Activated CD4-positive, alpha-beta T cell treated with anti-CD3 and anti-CD28 coated beads, Interleukin-2, amount 10 ng/mL, durations not matched to agents 7 days and 5 days (primary cell): Measurements from ENCODE around the gene S100A7A. TPM values are rescaled to one million over a fixed set of nuclear protein-coding genes. Genes with fewer than 3 reads are reported as not detected.
"Not testable (repeated sequence)": the region's sequence is repeated elsewhere in the genome, so short reads cannot be mapped to it uniquely, and the experiment has no call there.

ENCODE experiments used
- CTCF ChIA-PET: fragments of 350-600 bp; sonication (Branson Sonifier 250); formaldehyde crosslinking; loops from one replicate; lab custom pipeline; 2021; ENCODE audit warnings: antibody characterized with exemption; lab: Charles Lee
- POLR2A ChIA-PET: fragments of 350-600 bp; sonication (Branson Sonifier 250); formaldehyde crosslinking; loops from one replicate; lab custom pipeline; 2021; ENCODE audit warnings: antibody characterized with exemption; lab: Charles Lee
- DNase-seq: peaks from one replicate; pipeline ENCODE4 v3.0.0-alpha.2; 2020
- H3K27ac Mint-ChIP-seq: one replicate; pipeline ENCODE4 v1.8.0; 2021; ENCODE audit warnings: mild to moderate bottlenecking, moderate library complexity, mixed read lengths
- H3K27me3 Mint-ChIP-seq: one replicate; pipeline ENCODE4 v1.8.0; 2021; ENCODE audit warnings: mixed read lengths
- H3K36me3 Mint-ChIP-seq: one replicate; pipeline ENCODE4 v1.8.0; 2021; ENCODE audit warnings: low read depth, mixed read lengths
- H3K4me1 Mint-ChIP-seq: one replicate; pipeline ENCODE4 v1.8.0; 2021; ENCODE audit warnings: mixed read lengths
- H3K4me3 Mint-ChIP-seq: one replicate; pipeline ENCODE4 v1.8.0; 2021; ENCODE audit warnings: mild to moderate bottlenecking, moderate library complexity, mixed read lengths
- H3K9me3 Mint-ChIP-seq: one replicate; pipeline ENCODE4 v1.8.0; 2021; ENCODE audit warnings: mixed read lengths
- total RNA-seq, 2 experiments: library from RNA; stranded (reverse); gene quantifications; one replicate each; pipeline ENCODE4 v1.2.3, GENCODE V29; 2021

S100A7A gene
- total RNA-seq, 2 experiments from 2014 or later = not detected

GRCh38 chr1:153418758-153419435 is 2.6 kb downstream of the S100A7A start:
- CTCF ChIA-PET, H3K4me3 Mint-ChIP-seq, POLR2A ChIA-PET, H3K27ac Mint-ChIP-seq, H3K27me3 Mint-ChIP-seq, H3K36me3 Mint-ChIP-seq, DNase-seq, H3K4me1 Mint-ChIP-seq, H3K9me3 Mint-ChIP-seq: not testable (repeated sequence)

- not testable (repeated sequence) for H3K27ac Mint-ChIP-seq, H3K4me3 Mint-ChIP-seq
Observed at GRCh38 chr1:153419436-153419793, 3.1 kb downstream of the S100A7A start.

GRCh38 chr1:153420306-153420705 is 4.0 kb downstream of the S100A7A start:
- Mint-ChIP-seq H3K4me3 (no peak overlapping the region), H3K36me3 (no peaks in the 10 kb centered on the region), H3K27me3 (peaks cover 11% of the 10 kb centered on the region), H3K4me1 (no peaks in the 10 kb centered on the region), H3K9me3 (no peaks in the 10 kb centered on the region), H3K27ac (no peak overlapping the region)
- ChIA-PET CTCF (no interaction called here), POLR2A (no interaction called here)
- DNase-seq = no peak

More at GRCh38 chr1:153419436-153419793, 3.1 kb downstream of the S100A7A start:
- H3K4me1 Mint-ChIP-seq, H3K9me3 Mint-ChIP-seq, DNase-seq, H3K36me3 Mint-ChIP-seq, CTCF ChIA-PET, H3K27me3 Mint-ChIP-seq, POLR2A ChIA-PET: not testable (repeated sequence)

- peak; percentile 77 for DNase-seq
- H3K27me3 Mint-ChIP-seq = peaks cover 19% of the 10 kb centered on the region
- no peaks in the 10 kb centered on the region for H3K4me1 Mint-ChIP-seq
- ChIA-PET CTCF (interaction anchor here (0.7 kb wide), 1 partner anchor 664 kb away, joined by 3 read pairs; no protein-coding TSS in a partner anchor), POLR2A (no interaction called here)
- H3K4me3 Mint-ChIP-seq = no peak overlapping the region
- no peaks in the 10 kb centered on the region for H3K9me3 Mint-ChIP-seq
- H3K36me3 Mint-ChIP-seq = no peaks in the 10 kb centered on the region
- H3K27ac Mint-ChIP-seq = peak overlapping the region; percentile 0
Observed at GRCh38 chr1:153422450-153423068, 6.2 kb downstream of the S100A7A start.

- ChIA-PET CTCF (no interaction called here), POLR2A (no interaction called here)
- no peaks in the 10 kb centered on the region for H3K36me3 Mint-ChIP-seq
- DNase-seq = no peak
- no peaks in the 10 kb centered on the region for H3K4me1 Mint-ChIP-seq
- H3K9me3 Mint-ChIP-seq = no peaks in the 10 kb centered on the region
- H3K27me3 Mint-ChIP-seq = peaks cover 20% of the 10 kb centered on the region
- H3K4me3 Mint-ChIP-seq = no peak overlapping the region
- H3K27ac Mint-ChIP-seq = no peak overlapping the region
Observed at GRCh38 chr1:153426809-153427208, 10.5 kb downstream of the S100A7A start.

- DNase-seq = no peak
- CTCF ChIA-PET = no interaction called here
- Mint-ChIP-seq H3K27ac (no peak overlapping the region), H3K4me1 (no peaks in the 10 kb centered on the region), H3K27me3 (peaks cover 20% of the 10 kb centered on the region), H3K36me3 (no peaks in the 10 kb centered on the region), H3K9me3 (no peaks in the 10 kb centered on the region), H3K4me3 (no peak overlapping the region)
- POLR2A ChIA-PET = no interaction called here
Observed at GRCh38 chr1:153428073-153428638, 11.8 kb downstream of the S100A7A start.

GRCh38 chr1:153428791-153429190 is 12.5 kb downstream of the S100A7A start:
- POLR2A ChIA-PET = no interaction called here
- no peak for DNase-seq
- Mint-ChIP-seq H3K36me3 (no peaks in the 10 kb centered on the region), H3K4me3 (no peak overlapping the region), H3K4me1 (no peaks in the 10 kb centered on the region), H3K27me3 (peaks cover 18% of the 10 kb centered on the region), H3K9me3 (no peaks in the 10 kb centered on the region), H3K27ac (no peak overlapping the region)
- CTCF ChIA-PET = no interaction called here

GRCh38 chr1:153429266-153430165 is 13.2 kb downstream of the S100A7A start:
- Mint-ChIP-seq H3K36me3 (no peaks in the 10 kb centered on the region), H3K4me3 (no peak overlapping the region), H3K9me3 (no peaks in the 10 kb centered on the region), H3K27me3 (peaks cover 15% of the 10 kb centered on the region), H3K4me1 (no peaks in the 10 kb centered on the region), H3K27ac (no peak overlapping the region)
- ChIA-PET CTCF (interaction anchor here (0.6 kb wide), 1 partner anchor 986 kb away, joined by 3 read pairs; no protein-coding TSS in a partner anchor), POLR2A (no interaction called here)
- DNase-seq = no peak

GRCh38 chr1:153430166-153430553 is 13.8 kb downstream of the S100A7A start:
- H3K9me3 Mint-ChIP-seq = no peaks in the 10 kb centered on the region
- no peak overlapping the region for H3K27ac Mint-ChIP-seq
- no peak for DNase-seq
- no peak overlapping the region for H3K4me3 Mint-ChIP-seq
- no peaks in the 10 kb centered on the region for H3K36me3 Mint-ChIP-seq
- CTCF ChIA-PET = no interaction called here
- no peaks in the 10 kb centered on the region for H3K4me1 Mint-ChIP-seq
- POLR2A ChIA-PET = no interaction called here
- H3K27me3 Mint-ChIP-seq = peaks cover 10% of the 10 kb centered on the region

GRCh38 chr1:153430561-153430960 is 14.2 kb downstream of the S100A7A start:
- no peaks in the 10 kb centered on the region for H3K4me1 Mint-ChIP-seq
- ChIA-PET POLR2A (no interaction called here), CTCF (no interaction called here)
- H3K27ac Mint-ChIP-seq = no peak overlapping the region
- peaks cover 6% of the 10 kb centered on the region for H3K27me3 Mint-ChIP-seq
- H3K4me3 Mint-ChIP-seq = no peak overlapping the region
- DNase-seq = no peak
- H3K36me3 Mint-ChIP-seq = no peaks in the 10 kb centered on the region
- H3K9me3 Mint-ChIP-seq = no peaks in the 10 kb centered on the region

GRCh38 chr1:153431002-153431401 is 14.7 kb downstream of the S100A7A start:
- Mint-ChIP-seq H3K36me3 (no peaks in the 10 kb centered on the region), H3K4me3 (no peak overlapping the region), H3K27me3 (peaks cover 6% of the 10 kb centered on the region), H3K9me3 (no peaks in the 10 kb centered on the region), H3K4me1 (no peaks in the 10 kb centered on the region), H3K27ac (no peak overlapping the region)
- ChIA-PET POLR2A (no interaction called here), CTCF (no interaction called here)
- DNase-seq = no peak

GRCh38 chr1:153431427-153431826 is 15.1 kb downstream of the S100A7A start:
- no peaks in the 10 kb centered on the region for H3K36me3 Mint-ChIP-seq
- no peaks in the 10 kb centered on the region for H3K9me3 Mint-ChIP-seq
- peaks cover 6% of the 10 kb centered on the region for H3K27me3 Mint-ChIP-seq
- CTCF ChIA-PET = no interaction called here
- POLR2A ChIA-PET = no interaction called here
- no peak for DNase-seq
- no peak overlapping the region for H3K4me3 Mint-ChIP-seq
- no peak overlapping the region for H3K27ac Mint-ChIP-seq
- H3K4me1 Mint-ChIP-seq = no peaks in the 10 kb centered on the region

GRCh38 chr1:153431928-153432327 is 15.6 kb downstream of the S100A7A start:
- no peaks in the 10 kb centered on the region for H3K36me3 Mint-ChIP-seq
- no peaks in the 10 kb centered on the region for H3K4me1 Mint-ChIP-seq
- H3K4me3 Mint-ChIP-seq = no peak overlapping the region
- POLR2A ChIA-PET = no interaction called here
- CTCF ChIA-PET = no interaction called here
- no peak for DNase-seq
- peaks cover 5% of the 10 kb centered on the region for H3K27me3 Mint-ChIP-seq
- H3K9me3 Mint-ChIP-seq = no peaks in the 10 kb centered on the region
- no peak overlapping the region for H3K27ac Mint-ChIP-seq
